Stimulated activated memory B cell treated with anti-CD40 and anti-IgM and Interleukin-4, amounts not matched to agents 10 μg/mL and 1 μg/mL and 100 μg/mL, for 72 hours (primary cell): ENCODE results near the gene ATP7B.

ENCODE experiments used
- ATAC-seq: fragments of 150-1000 bp; cut with Tn5 transposase; 2 replicates; pipeline ENCODE4 v1.10.0; 2021
- H3K27ac Mint-ChIP-seq: one replicate; pipeline ENCODE4 v1.8.0; 2022; ENCODE audit warnings: mild to moderate bottlenecking, mixed read lengths
- H3K27me3 Mint-ChIP-seq: one replicate; pipeline ENCODE4 v1.8.0; 2022; ENCODE audit warnings: mixed read lengths
- H3K36me3 Mint-ChIP-seq: one replicate; pipeline ENCODE4 v1.8.0; 2022; ENCODE audit warnings: mixed read lengths
- H3K4me1 Mint-ChIP-seq: one replicate; pipeline ENCODE4 v1.8.0; 2022; ENCODE audit warnings: mixed read lengths
- H3K4me3 Mint-ChIP-seq: one replicate; pipeline ENCODE4 v1.8.0; 2022; ENCODE audit warnings: mild to moderate bottlenecking, moderate library complexity, mixed read lengths
- H3K9me3 Mint-ChIP-seq: one replicate; pipeline ENCODE4 v1.8.0; 2022; ENCODE audit warnings: mixed read lengths

Gene ATP7B

GRCh38 chr13:51976423-51976822, 34.8 kb downstream of the ATP7B start:
- Mint-ChIP-seq H3K9me3 (no peaks in the 10 kb centered on the region), H3K27me3 (peaks cover 22% of the 10 kb centered on the region), H3K27ac (no peak overlapping the region), H3K36me3 (no peaks in the 10 kb centered on the region), H3K4me1 (no peaks in the 10 kb centered on the region), H3K4me3 (no peak overlapping the region)
- no peak for ATAC-seq

DNA sequence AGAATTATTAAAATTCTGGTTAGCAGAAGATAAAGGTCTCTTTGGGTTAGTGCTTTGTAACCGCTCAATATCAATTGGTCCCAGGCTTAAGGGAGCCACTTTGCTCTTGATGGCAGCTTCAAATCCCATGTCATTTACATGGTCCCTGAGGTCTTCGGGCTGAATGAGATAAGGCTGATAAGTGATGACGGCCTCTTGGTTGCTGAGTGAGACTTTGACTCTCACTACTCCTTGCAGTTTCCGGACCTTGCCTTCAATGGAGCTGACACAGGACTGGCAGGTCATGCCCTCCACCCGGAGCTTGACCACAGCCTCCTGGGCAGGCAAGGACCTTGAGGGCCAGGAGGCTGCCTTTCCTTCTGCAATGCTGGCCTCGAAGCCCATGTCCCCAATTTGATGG, 36.8 kb downstream of the ATP7B start:
- Mint-ChIP-seq H3K27me3 (peaks cover 13% of the 10 kb centered on the region), H3K27ac (no peak overlapping the region), H3K4me3 (no peak overlapping the region), H3K9me3 (no peaks in the 10 kb centered on the region), H3K4me1 (no peaks in the 10 kb centered on the region), H3K36me3 (no peaks in the 10 kb centered on the region)
- ATAC-seq = no peak

- H3K4me3 Mint-ChIP-seq = no peak overlapping the region
- no peak for ATAC-seq
- peaks cover 9% of the 10 kb centered on the region for H3K4me1 Mint-ChIP-seq
- peaks cover 13% of the 10 kb centered on the region for H3K27me3 Mint-ChIP-seq
- no peak overlapping the region for H3K27ac Mint-ChIP-seq
- no peaks in the 10 kb centered on the region for H3K36me3 Mint-ChIP-seq
- H3K9me3 Mint-ChIP-seq = no peaks in the 10 kb centered on the region
Measured at GRCh38 chr13:51971520-51972426, 39.5 kb downstream of the ATP7B start.

DNA sequence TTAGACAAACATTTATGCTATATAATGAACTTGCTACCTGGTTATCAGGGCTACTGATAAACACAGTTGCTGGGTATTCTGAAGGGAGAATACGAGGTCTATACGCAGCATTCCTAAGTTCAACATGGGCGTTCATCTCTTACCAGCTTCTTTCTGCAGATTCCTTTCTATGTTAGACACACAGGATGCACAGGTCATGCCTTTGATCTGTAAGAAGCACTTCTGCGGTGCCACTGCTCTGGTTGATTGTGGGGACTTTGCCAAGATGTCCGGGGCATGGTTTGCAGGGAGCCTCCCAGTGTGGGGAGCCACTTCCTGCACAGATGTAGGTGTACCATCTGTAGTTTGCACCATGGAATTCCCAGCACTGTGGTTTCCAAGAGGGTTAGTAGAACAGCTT, 40.9 kb downstream of the ATP7B start:
- no peaks in the 10 kb centered on the region for H3K36me3 Mint-ChIP-seq
- H3K4me3 Mint-ChIP-seq = no peak overlapping the region
- peaks cover 9% of the 10 kb centered on the region for H3K4me1 Mint-ChIP-seq
- H3K27me3 Mint-ChIP-seq = peaks cover 19% of the 10 kb centered on the region
- H3K9me3 Mint-ChIP-seq = no peaks in the 10 kb centered on the region
- ATAC-seq = no peak
- no peak overlapping the region for H3K27ac Mint-ChIP-seq

DNA sequence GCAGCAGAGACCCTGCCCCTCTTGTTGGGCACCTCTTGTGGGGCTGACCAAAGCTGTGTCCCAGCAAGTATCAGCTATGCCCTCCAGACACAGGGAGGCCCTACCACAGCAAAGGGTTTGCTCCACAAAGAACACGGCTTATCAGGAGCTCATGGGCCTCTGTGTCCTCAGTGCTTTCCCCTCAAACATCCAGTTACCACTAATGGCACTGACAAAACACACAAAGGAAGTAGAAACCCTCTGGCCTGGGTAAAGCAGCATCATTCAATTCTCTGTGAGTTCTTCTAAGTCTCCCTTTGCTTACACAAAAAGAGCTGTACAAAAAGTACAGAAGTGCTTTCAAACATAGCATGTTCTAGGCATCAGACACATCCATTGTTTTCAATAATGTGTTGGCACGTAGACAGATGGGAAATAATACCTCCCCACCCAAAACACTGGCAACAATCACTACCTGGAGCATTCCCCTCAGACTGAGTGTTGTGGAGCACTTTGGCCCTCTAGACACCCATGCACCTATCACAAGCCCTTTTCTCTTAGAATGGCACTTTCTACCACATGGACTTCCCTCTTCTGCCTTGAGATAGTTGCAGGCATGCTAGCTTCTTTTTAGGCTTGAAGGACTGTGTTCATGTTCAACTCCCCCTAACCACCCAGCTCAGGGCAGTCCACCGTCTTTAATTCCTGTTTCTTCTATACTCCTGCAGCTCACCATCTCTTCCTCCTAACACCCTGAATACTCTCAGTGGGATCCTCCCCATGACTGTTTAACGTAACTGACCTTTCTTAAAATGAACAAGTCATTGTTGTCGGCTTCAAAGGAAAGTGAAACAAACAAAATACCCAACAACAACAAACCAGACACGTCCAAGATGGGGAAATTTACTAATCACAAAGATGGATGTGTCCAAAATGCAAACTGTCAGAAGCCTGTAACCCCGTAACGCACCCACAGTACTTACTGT, 43.5 kb downstream of the ATP7B start:
- no peak for ATAC-seq
- H3K36me3 Mint-ChIP-seq = no peaks in the 10 kb centered on the region
- H3K4me3 Mint-ChIP-seq = no peak overlapping the region
- H3K27ac Mint-ChIP-seq = no peak overlapping the region
- no peaks in the 10 kb centered on the region for H3K9me3 Mint-ChIP-seq
- H3K4me1 Mint-ChIP-seq = peaks cover 9% of the 10 kb centered on the region
- peaks cover 23% of the 10 kb centered on the region for H3K27me3 Mint-ChIP-seq

DNA sequence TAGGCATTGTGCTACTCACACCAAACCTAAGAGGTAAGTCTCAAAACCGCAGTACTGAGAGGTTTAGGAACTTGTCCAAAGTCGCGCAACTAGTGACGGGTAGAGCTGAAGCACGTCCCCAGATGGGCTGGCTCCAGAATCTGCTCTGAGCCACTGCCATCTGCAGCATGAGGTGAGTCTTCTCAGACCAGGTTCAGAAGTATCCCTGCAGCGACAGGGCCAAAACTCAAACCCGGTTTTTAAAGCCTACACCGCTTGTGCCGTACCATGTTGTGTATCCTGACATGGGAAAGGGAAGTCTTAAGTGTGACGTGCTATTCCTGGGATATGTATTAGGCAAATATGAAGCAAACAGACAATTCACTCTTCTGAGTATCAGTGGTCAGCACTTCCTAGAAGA, 45.1 kb downstream of the ATP7B start:
- peaks cover 9% of the 10 kb centered on the region for H3K4me1 Mint-ChIP-seq
- no peak for ATAC-seq
- no peaks in the 10 kb centered on the region for H3K36me3 Mint-ChIP-seq
- H3K27me3 Mint-ChIP-seq = peaks cover 11% of the 10 kb centered on the region
- no peaks in the 10 kb centered on the region for H3K9me3 Mint-ChIP-seq
- H3K4me3 Mint-ChIP-seq = no peak overlapping the region
- no peak overlapping the region for H3K27ac Mint-ChIP-seq

GRCh38 chr13:51961493-51962403, 49.5 kb downstream of the ATP7B start:
- no peak for ATAC-seq
- peaks cover 24% of the 10 kb centered on the region for H3K4me1 Mint-ChIP-seq

GRCh38 chr13:51960766-51961165, 50.5 kb downstream of the ATP7B start:
- no peak overlapping the region for H3K4me3 Mint-ChIP-seq
- H3K9me3 Mint-ChIP-seq = no peaks in the 10 kb centered on the region
- peaks cover 10% of the 10 kb centered on the region for H3K27me3 Mint-ChIP-seq
- H3K4me1 Mint-ChIP-seq = peaks cover 24% of the 10 kb centered on the region
- ATAC-seq = no peak
- H3K36me3 Mint-ChIP-seq = no peaks in the 10 kb centered on the region
- no peak overlapping the region for H3K27ac Mint-ChIP-seq

More at GRCh38 chr13:51961493-51962403, 49.5 kb downstream of the ATP7B start:
- Mint-ChIP-seq H3K27me3 (peaks cover 11% of the 10 kb centered on the region), H3K36me3 (no peaks in the 10 kb centered on the region), H3K27ac (no peak overlapping the region), H3K4me3 (no peak overlapping the region), H3K9me3 (no peaks in the 10 kb centered on the region)

DNA sequence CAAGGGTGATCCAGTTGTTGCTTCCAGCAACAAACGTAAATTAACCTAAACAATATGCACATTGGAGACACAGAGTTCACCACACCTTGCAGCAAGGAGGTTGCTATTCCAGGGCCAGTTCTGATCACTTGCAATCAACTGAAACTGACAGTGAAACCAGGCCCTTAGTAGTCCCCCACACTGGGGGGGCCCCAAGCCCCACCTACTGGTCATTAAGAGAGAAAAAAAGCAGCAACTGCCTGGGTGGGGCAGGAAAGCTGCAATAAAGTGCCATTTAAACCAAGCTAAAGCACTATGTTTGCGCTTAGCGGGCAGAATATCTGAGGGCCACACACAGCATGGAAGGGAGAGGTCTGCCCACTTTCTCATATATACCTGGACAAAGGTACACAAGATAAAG, 51.5 kb downstream of the ATP7B start:
- Mint-ChIP-seq H3K27me3 (peaks cover 2% of the 10 kb centered on the region), H3K27ac (no peak overlapping the region), H3K9me3 (no peaks in the 10 kb centered on the region), H3K4me1 (peaks cover 24% of the 10 kb centered on the region), H3K36me3 (no peaks in the 10 kb centered on the region), H3K4me3 (no peak overlapping the region)
- ATAC-seq = peak; percentile 53

GRCh38 chr13:51958217-51958547, 53.1 kb downstream of the ATP7B start:
- Mint-ChIP-seq H3K27ac (peak overlapping the region; percentile 33), H3K9me3 (no peaks in the 10 kb centered on the region), H3K4me1 (peaks cover 24% of the 10 kb centered on the region), H3K27me3 (peaks cover 15% of the 10 kb centered on the region), H3K4me3 (no peak overlapping the region), H3K36me3 (no peaks in the 10 kb centered on the region)
- ATAC-seq = no peak

- Mint-ChIP-seq H3K4me1 (peaks cover 24% of the 10 kb centered on the region), H3K27me3 (peaks cover 15% of the 10 kb centered on the region)
- ATAC-seq = peak; percentile 55
Measured at GRCh38 chr13:51957377-51958216, 53.7 kb downstream of the ATP7B start.

GRCh38 chr13:51956717-51957116, 54.5 kb downstream of the ATP7B start:
- Mint-ChIP-seq H3K27me3 (peaks cover 15% of the 10 kb centered on the region), H3K9me3 (no peaks in the 10 kb centered on the region), H3K27ac (no peak overlapping the region), H3K4me1 (peaks cover 24% of the 10 kb centered on the region), H3K36me3 (no peaks in the 10 kb centered on the region), H3K4me3 (no peak overlapping the region)
- ATAC-seq = no peak

More at GRCh38 chr13:51957377-51958216, 53.7 kb downstream of the ATP7B start:
- Mint-ChIP-seq H3K9me3 (no peaks in the 10 kb centered on the region), H3K27ac (peak overlapping the region; percentile 33), H3K36me3 (no peaks in the 10 kb centered on the region), H3K4me3 (no peak overlapping the region)

GRCh38 chr13:51955816-51956603, 55.2 kb downstream of the ATP7B start:
- Mint-ChIP-seq H3K9me3 (no peaks in the 10 kb centered on the region), H3K27me3 (peaks cover 20% of the 10 kb centered on the region), H3K36me3 (no peaks in the 10 kb centered on the region), H3K4me1 (peaks cover 24% of the 10 kb centered on the region), H3K4me3 (no peak overlapping the region), H3K27ac (no peak overlapping the region)
- ATAC-seq = no peak
